HFF-Myc (cell line): ENCODE measurements around the gene MAPK8IP3.

Experiments
- DNase-seq: peaks from one replicate; pipeline ENCODE4 v3.0.0-alpha.2; 2011; ENCODE audit warnings: low read depth; ENCODE audit errors: extremely low read depth
- H3K4me3 ChIP-seq: replicated peaks from 2 replicates; pipeline ENCODE4 v1.5.1; 2011; ENCODE audit warnings: low read depth, mild to moderate bottlenecking, control low read depth, low read length
- CTCF ChIP-seq: IDR thresholded peaks from 2 replicates; pipeline ENCODE4 v1.5.1; 2012; ENCODE audit warnings: mild to moderate bottlenecking, low read depth, low read length, control low read depth; ENCODE audit errors: missing control alignments

MAPK8IP3 gene

GRCh38 chr16:1670371-1670770 is 35.6 kb upstream of the MAPK8IP3 start:
- no peak for TF ChIP-seq CTCF
- H3K4me3 ChIP-seq = no peak overlapping the region
- DNase-seq = no peak

- no peak for DNase-seq
- no peak overlapping the region for H3K4me3 ChIP-seq
- no peak for TF ChIP-seq CTCF
These were observed 35.1 kb upstream of the MAPK8IP3 start for GRCh38 chr16:1670866-1671265.

- no peak for TF ChIP-seq CTCF
- H3K4me3 ChIP-seq = no peak overlapping the region
- no peak for DNase-seq
These were observed 32.4 kb upstream of the MAPK8IP3 start for GRCh38 chr16:1673424-1674151.

- DNase-seq = no peak
- H3K4me3 ChIP-seq = no peak overlapping the region
- no peak for TF ChIP-seq CTCF
These were observed 31.7 kb upstream of the MAPK8IP3 start for GRCh38 chr16:1674306-1674705.

GRCh38 chr16:1674751-1675664 is 31.0 kb upstream of the MAPK8IP3 start:
- peak; percentile 33 for DNase-seq
- no peak overlapping the region for H3K4me3 ChIP-seq
- TF ChIP-seq CTCF = no peak

GRCh38 chr16:1676661-1677060 is 29.3 kb upstream of the MAPK8IP3 start:
- H3K4me3 ChIP-seq = no peak overlapping the region
- no peak for TF ChIP-seq CTCF
- DNase-seq = no peak
